ENCODE results near the gene RORB.

The RORB gene

GRCh38 chr9:74610523-74611061 lies 113.5 kb downstream of the RORB start:
- H3K27me3 ChIP-seq (ENCODE audit: control insufficient read depth, insufficient read depth, low read length) = no peaks in the 10 kb centered on the region
- no peak overlapping the region for H3K9ac ChIP-seq (ENCODE audit: low read depth, low read length)
- H3K9me3 ChIP-seq (ENCODE audit: control insufficient read depth, insufficient read depth, low read length) = no peaks in the 10 kb centered on the region
- no peak overlapping the region for H3K4me3 ChIP-seq (ENCODE audit: low read depth, low read length)
- no peaks in the 10 kb centered on the region for H3K36me3 ChIP-seq (ENCODE audit: control insufficient read depth, insufficient read depth, low read length)
- H3K4me1 ChIP-seq (ENCODE audit: control insufficient read depth, insufficient read depth, low read length) = no peaks in the 10 kb centered on the region

- H3K9ac ChIP-seq (ENCODE audit: low read depth, low read length) = no peak overlapping the region
- H3K27me3 ChIP-seq (ENCODE audit: control insufficient read depth, insufficient read depth, low read length) = no peaks in the 10 kb centered on the region
- H3K4me1 ChIP-seq (ENCODE audit: control insufficient read depth, insufficient read depth, low read length) = peaks cover 3% of the 10 kb centered on the region
- no peaks in the 10 kb centered on the region for H3K9me3 ChIP-seq (ENCODE audit: control insufficient read depth, insufficient read depth, low read length)
- H3K4me3 ChIP-seq (ENCODE audit: low read depth, low read length) = no peak overlapping the region
- H3K36me3 ChIP-seq (ENCODE audit: control insufficient read depth, insufficient read depth, low read length) = no peaks in the 10 kb centered on the region
Measured at GRCh38 chr9:74630228-74630627, 133.1 kb downstream of the RORB start.

GRCh38 chr9:74639112-74639511 lies 142.0 kb downstream of the RORB start:
- Histone ChIP-seq H3K27me3 (ENCODE audit: control insufficient read depth, insufficient read depth, low read length) (no peaks in the 10 kb centered on the region), H3K9ac (ENCODE audit: low read depth, low read length) (no peak overlapping the region), H3K36me3 (ENCODE audit: control insufficient read depth, insufficient read depth, low read length) (no peaks in the 10 kb centered on the region), H3K9me3 (ENCODE audit: control insufficient read depth, insufficient read depth, low read length) (no peaks in the 10 kb centered on the region), H3K4me3 (ENCODE audit: low read depth, low read length) (no peak overlapping the region), H3K4me1 (ENCODE audit: control insufficient read depth, insufficient read depth, low read length) (peaks cover 4% of the 10 kb centered on the region)

DNA sequence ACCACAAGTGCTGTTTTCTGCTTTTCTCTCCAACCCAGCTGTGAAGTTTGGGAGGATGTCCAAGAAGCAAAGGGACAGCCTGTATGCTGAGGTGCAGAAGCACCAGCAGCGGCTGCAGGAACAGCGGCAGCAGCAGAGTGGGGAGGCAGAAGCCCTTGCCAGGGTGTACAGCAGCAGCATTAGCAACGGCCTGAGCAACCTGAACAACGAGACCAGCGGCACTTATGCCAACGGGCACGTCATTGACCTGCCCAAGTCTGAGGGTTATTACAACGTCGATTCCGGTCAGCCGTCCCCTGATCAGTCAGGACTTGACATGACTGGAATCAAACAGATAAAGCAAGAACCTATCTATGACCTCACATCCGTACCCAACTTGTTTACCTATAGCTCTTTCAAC lies 145.2 kb downstream of the RORB start:
- H3K4me3 ChIP-seq (ENCODE audit: low read depth, low read length) = no peak overlapping the region
- H3K9me3 ChIP-seq (ENCODE audit: control insufficient read depth, insufficient read depth, low read length) = no peaks in the 10 kb centered on the region
- H3K9ac ChIP-seq (ENCODE audit: low read depth, low read length) = no peak overlapping the region
- peaks cover 4% of the 10 kb centered on the region for H3K4me1 ChIP-seq (ENCODE audit: control insufficient read depth, insufficient read depth, low read length)
- no peaks in the 10 kb centered on the region for H3K27me3 ChIP-seq (ENCODE audit: control insufficient read depth, insufficient read depth, low read length)
- no peaks in the 10 kb centered on the region for H3K36me3 ChIP-seq (ENCODE audit: control insufficient read depth, insufficient read depth, low read length)

- no peaks in the 10 kb centered on the region for H3K36me3 ChIP-seq (ENCODE audit: control insufficient read depth, insufficient read depth, low read length)
- peaks cover 4% of the 10 kb centered on the region for H3K4me1 ChIP-seq (ENCODE audit: control insufficient read depth, insufficient read depth, low read length)
- H3K9ac ChIP-seq (ENCODE audit: low read depth, low read length) = no peak overlapping the region
- no peaks in the 10 kb centered on the region for H3K9me3 ChIP-seq (ENCODE audit: control insufficient read depth, insufficient read depth, low read length)
- no peaks in the 10 kb centered on the region for H3K27me3 ChIP-seq (ENCODE audit: control insufficient read depth, insufficient read depth, low read length)
- no peak overlapping the region for H3K4me3 ChIP-seq (ENCODE audit: low read depth, low read length)
Measured at GRCh38 chr9:74643303-74643923, 146.3 kb downstream of the RORB start.

DNA sequence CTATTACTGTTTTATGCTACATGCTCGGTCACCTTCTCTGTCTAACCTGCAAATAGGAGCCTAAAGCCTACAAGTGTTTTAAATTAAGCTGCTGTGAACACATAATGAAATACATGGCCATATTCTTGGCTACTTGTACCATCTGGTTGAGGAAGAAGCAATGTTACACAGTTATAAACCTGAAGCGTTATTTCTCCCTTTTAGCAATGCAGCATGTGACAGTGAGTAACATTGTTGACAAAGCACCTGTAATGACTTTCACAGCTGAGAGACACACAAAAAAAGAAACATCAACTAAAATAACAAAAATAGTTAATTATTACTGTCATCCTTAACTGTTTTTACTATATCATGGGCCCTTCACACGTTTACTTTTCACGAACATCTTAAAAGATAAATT lies 146.9 kb downstream of the RORB start:
- H3K4me3 ChIP-seq (ENCODE audit: low read depth, low read length) = no peak overlapping the region
- no peaks in the 10 kb centered on the region for H3K27me3 ChIP-seq (ENCODE audit: control insufficient read depth, insufficient read depth, low read length)
- H3K9ac ChIP-seq (ENCODE audit: low read depth, low read length) = no peak overlapping the region
- no peaks in the 10 kb centered on the region for H3K36me3 ChIP-seq (ENCODE audit: control insufficient read depth, insufficient read depth, low read length)
- no peaks in the 10 kb centered on the region for H3K9me3 ChIP-seq (ENCODE audit: control insufficient read depth, insufficient read depth, low read length)
- H3K4me1 ChIP-seq (ENCODE audit: control insufficient read depth, insufficient read depth, low read length) = peaks cover 4% of the 10 kb centered on the region

GRCh38 chr9:74645007-74645639 lies 148.0 kb downstream of the RORB start:
- peaks cover 4% of the 10 kb centered on the region for H3K4me1 ChIP-seq (ENCODE audit: control insufficient read depth, insufficient read depth, low read length)
- no peaks in the 10 kb centered on the region for H3K9me3 ChIP-seq (ENCODE audit: control insufficient read depth, insufficient read depth, low read length)
- no peak overlapping the region for H3K9ac ChIP-seq (ENCODE audit: low read depth, low read length)
- no peak overlapping the region for H3K4me3 ChIP-seq (ENCODE audit: low read depth, low read length)
- H3K27me3 ChIP-seq (ENCODE audit: control insufficient read depth, insufficient read depth, low read length) = no peaks in the 10 kb centered on the region
- no peaks in the 10 kb centered on the region for H3K36me3 ChIP-seq (ENCODE audit: control insufficient read depth, insufficient read depth, low read length)

GRCh38 chr9:74653410-74654080 lies 156.4 kb downstream of the RORB start:
- H3K9ac ChIP-seq (ENCODE audit: low read depth, low read length) = no peak overlapping the region
- H3K9me3 ChIP-seq (ENCODE audit: control insufficient read depth, insufficient read depth, low read length) = no peaks in the 10 kb centered on the region
- H3K36me3 ChIP-seq (ENCODE audit: control insufficient read depth, insufficient read depth, low read length) = no peaks in the 10 kb centered on the region
- no peak overlapping the region for H3K4me3 ChIP-seq (ENCODE audit: low read depth, low read length)
- H3K27me3 ChIP-seq (ENCODE audit: control insufficient read depth, insufficient read depth, low read length) = no peaks in the 10 kb centered on the region
- H3K4me1 ChIP-seq (ENCODE audit: control insufficient read depth, insufficient read depth, low read length) = no peaks in the 10 kb centered on the region

GRCh38 chr9:74662674-74663073 lies 165.5 kb downstream of the RORB start:
- Histone ChIP-seq H3K36me3 (ENCODE audit: control insufficient read depth, insufficient read depth, low read length) (no peaks in the 10 kb centered on the region), H3K4me3 (ENCODE audit: low read depth, low read length) (no peak overlapping the region), H3K27me3 (ENCODE audit: control insufficient read depth, insufficient read depth, low read length) (no peaks in the 10 kb centered on the region), H3K9ac (ENCODE audit: low read depth, low read length) (no peak overlapping the region), H3K9me3 (ENCODE audit: control insufficient read depth, insufficient read depth, low read length) (no peaks in the 10 kb centered on the region), H3K4me1 (ENCODE audit: control insufficient read depth, insufficient read depth, low read length) (no peaks in the 10 kb centered on the region)

- H3K4me1 ChIP-seq (ENCODE audit: control insufficient read depth, insufficient read depth, low read length) = no peaks in the 10 kb centered on the region
- no peaks in the 10 kb centered on the region for H3K9me3 ChIP-seq (ENCODE audit: control insufficient read depth, insufficient read depth, low read length)
- H3K4me3 ChIP-seq (ENCODE audit: low read depth, low read length) = no peak overlapping the region
- no peak overlapping the region for H3K9ac ChIP-seq (ENCODE audit: low read depth, low read length)
- no peaks in the 10 kb centered on the region for H3K27me3 ChIP-seq (ENCODE audit: control insufficient read depth, insufficient read depth, low read length)
- H3K36me3 ChIP-seq (ENCODE audit: control insufficient read depth, insufficient read depth, low read length) = no peaks in the 10 kb centered on the region
Measured at GRCh38 chr9:74663439-74663838, 166.3 kb downstream of the RORB start.

GRCh38 chr9:74666625-74667316 lies 169.6 kb downstream of the RORB start:
- Histone ChIP-seq H3K27me3 (ENCODE audit: control insufficient read depth, insufficient read depth, low read length) (no peaks in the 10 kb centered on the region), H3K36me3 (ENCODE audit: control insufficient read depth, insufficient read depth, low read length) (no peaks in the 10 kb centered on the region), H3K9me3 (ENCODE audit: control insufficient read depth, insufficient read depth, low read length) (no peaks in the 10 kb centered on the region), H3K4me1 (ENCODE audit: control insufficient read depth, insufficient read depth, low read length) (no peaks in the 10 kb centered on the region), H3K4me3 (ENCODE audit: low read depth, low read length) (no peak overlapping the region), H3K9ac (ENCODE audit: low read depth, low read length) (no peak overlapping the region)
